OCI-LY1 (cell line): ENCODE results near the gene PTPRG.

Experiments used
- CTCF ChIP-seq: fragments of 200-600 bp; sonication (generic), shearing (Covaris generic); IDR thresholded peaks from 2 replicates; pipeline ENCODE4 v1.5.1; 2017; ENCODE audit warnings: mild to moderate bottlenecking, antibody characterized with exemption, low read length, moderate library complexity, mixed read lengths
- EZH2 ChIP-seq: fragments of 200-600 bp; sonication (generic), shearing (Covaris generic); IDR thresholded peaks from 2 replicates; pipeline ENCODE4 v1.8.0; 2017; ENCODE audit warnings: borderline replicate concordance, mixed run types, mild to moderate bottlenecking, antibody characterized with exemption, low read length, moderate library complexity, mixed read lengths

DNA sequence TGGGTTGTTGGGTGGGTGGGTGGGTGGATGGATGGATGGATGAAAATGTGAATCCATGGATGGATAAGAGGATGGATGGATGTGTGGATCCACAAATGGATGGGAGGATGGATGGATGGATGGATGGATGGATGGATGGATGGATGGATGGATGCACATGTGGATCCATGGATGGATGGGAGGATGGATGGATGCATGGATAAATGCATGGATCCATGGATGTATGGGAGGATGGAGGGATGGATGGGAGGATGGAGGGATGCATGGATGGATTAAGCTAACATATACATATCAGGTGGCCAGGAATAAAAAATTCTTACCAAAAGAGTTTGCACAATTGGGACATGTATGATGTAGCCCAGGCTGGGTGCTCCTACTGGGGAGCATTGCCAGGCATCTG lies 616.7 kb downstream of the PTPRG start:
- TF ChIP-seq CTCF (no peak), EZH2 (no peak)
